VCaP (cell line): Measurements from ENCODE around the gene MAPK14.

Experiments
- H3K27ac ChIP-seq: fragments of 450-650 bp; 2 replicates; pipeline ENCODE4 v1.5.1; 2017
- CTCF ChIP-seq: fragments of 450-650 bp; conservative IDR thresholded peaks from 2 replicates; pipeline ENCODE4 v1.5.1; 2017; ENCODE audit warnings: mild to moderate bottlenecking, moderate library complexity

MAPK14 gene

GRCh38 chr6:36129941-36130666 is 102.5 kb downstream of the MAPK14 start, which contains the start of gene MAPK13:
Gene MAPK13 (plus strand): TSS chr6:36130513. CDS start chr6:36130583, 70 bp downstream.
- TF ChIP-seq CTCF, result no peak
- H3K27ac ChIP-seq, result peak within 1 kb of the TSS; percentile 96

- peak; percentile 46 for TF ChIP-seq CTCF
- peak overlapping the region; percentile 96 for H3K27ac ChIP-seq
Observed at GRCh38 chr6:36130667-36131510, 103.3 kb downstream of the MAPK14 start.

DNA sequence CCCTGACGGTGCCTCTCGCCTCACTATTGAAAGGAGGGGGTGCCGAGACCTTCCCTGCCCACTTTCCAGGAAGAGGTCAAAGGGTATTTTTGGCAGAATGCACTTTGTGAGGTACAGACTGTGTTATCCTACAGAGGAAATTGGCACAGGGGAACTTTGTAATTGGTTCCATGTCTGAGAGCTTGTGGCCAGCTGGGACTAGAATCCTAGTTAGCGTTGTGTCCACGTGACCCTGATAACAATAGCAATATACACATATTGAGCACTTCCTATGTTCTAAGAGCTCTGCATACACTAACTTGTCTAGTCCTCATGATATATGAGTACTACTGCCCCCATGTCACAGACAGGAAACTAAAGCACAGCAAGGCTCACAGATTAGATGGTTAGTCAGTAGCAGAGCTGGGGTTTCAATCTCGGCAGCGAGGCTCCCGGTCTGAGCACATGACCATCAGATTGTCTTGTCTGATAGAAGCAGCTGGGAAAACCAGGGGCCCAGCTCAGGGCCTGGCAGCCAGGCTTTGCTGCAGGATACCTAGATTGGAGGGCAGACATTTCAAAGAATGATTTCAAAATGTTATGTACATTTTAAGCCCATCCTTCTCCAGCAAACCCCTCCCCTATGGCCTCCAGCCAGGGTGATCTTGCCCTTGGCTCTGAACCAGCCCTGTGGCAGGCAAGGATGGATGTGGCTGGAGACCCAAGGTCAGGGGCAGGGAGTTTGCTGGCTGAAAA is 104.1 kb downstream of the MAPK14 start:
- H3K27ac ChIP-seq, result peak overlapping the region; percentile 96

DNA sequence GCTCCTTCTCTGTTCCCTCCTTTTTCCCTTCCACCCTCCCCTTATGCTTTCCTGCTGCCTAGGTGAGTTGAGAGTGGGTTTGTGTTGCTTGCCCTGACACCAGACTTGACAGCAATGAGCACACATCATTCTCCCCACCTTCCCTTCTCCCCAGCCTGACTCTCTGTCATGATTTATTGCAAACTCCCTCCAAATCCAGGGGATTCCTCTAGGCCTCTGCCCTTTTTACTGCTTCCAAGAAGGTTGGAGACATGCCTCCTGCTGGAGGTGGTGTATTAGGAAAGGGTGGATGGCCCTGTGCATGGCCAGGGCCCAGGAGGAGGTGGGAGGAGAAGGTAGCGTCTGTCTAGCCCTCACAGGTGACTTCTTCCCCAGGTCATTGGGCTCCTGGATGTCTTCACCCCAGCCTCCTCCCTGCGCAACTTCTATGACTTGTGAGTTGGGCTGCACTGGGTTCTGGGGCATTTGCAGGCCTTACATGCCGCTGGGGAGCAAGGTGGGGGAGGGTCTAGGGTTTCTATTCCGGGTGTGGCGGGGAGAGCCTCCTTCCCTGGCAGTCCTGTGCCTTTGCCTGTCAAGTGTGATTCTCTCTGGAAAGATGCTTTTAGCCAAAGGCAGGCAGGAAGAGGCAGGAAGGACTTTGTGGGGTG is 104.8 kb downstream of the MAPK14 start:
- TF ChIP-seq CTCF, result no peak
- H3K27ac ChIP-seq, result peak overlapping the region; percentile 96

More for the DNA sequence above, 104.1 kb downstream of the MAPK14 start:
- no peak for TF ChIP-seq CTCF

DNA sequence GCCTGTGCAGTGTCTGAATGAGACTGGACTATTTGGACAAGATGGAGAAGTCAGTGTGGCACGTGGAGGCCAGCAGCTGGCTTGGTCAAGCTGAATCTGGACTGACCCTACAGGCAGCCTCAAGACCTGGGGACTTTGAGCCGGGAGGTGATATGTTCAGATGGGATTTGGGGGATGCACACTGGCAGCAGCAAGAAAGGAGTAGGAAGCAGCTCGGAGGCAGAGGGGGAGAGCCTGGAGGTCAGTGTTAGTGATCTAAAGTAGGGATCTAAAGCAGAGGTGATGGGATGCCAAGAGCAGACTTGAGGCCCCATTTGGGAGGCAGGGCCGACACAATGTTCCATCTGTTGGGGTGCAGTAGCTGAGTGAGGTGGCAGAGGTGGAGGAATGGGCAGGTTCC is 105.5 kb downstream of the MAPK14 start:
- TF ChIP-seq CTCF, result no peak
- H3K27ac ChIP-seq, result peak overlapping the region; percentile 96; the same call in 1 of the 2 replicates

DNA sequence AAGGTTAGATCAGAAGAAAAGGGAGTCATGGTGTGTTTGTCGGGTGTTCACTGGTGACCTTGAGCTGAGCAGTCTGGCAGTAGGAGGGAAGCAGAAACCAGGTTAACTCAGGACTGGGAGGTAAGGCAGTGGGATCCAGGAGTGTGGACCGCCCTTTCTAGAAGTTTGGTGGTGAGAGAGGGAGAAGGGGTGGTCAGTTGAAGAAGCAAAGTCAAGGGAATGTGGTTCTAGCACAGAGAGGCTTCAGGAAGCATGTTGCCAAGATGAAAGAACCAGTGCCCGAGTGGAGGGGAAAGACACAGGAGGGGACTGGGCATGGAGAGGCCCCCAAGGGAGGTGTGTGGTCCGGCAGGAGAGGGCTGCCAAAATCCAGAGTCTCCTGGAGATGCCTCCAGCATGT is 106.3 kb downstream of the MAPK14 start:
- no peak overlapping the region for H3K27ac ChIP-seq
- TF ChIP-seq CTCF, result no peak
